DMS79 (cell line): ENCODE data around the gene GTPBP6.
"Not testable (repeated sequence)": the region's sequence is repeated elsewhere in the genome, so short reads cannot be mapped to it uniquely, and the experiment has no call there.

ENCODE experiments used
- DNase-seq: peaks from one replicate; lab custom pipeline; 2025; lab: John Stamatoyannopoulos, UW

The GTPBP6 gene

DNA sequence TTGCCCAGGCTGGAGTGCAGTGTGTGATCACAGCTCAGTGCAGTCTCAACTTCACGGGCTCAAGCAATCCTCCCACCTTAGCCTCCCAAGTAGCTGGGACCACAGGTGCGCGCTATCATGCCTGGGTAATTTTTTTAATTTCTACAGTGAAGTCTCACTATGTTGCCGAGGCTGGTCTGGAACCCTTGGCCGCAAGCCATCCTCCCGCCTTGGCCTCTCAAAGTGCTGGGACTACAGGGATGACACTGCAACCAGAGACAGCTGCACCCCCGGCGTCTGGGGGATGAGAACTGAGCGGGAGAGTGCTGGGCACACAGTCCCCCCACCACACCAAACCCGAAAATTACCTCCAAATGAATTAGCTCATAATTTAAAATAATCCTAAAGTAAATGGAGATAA, 33.1 kb upstream of the GTPBP6 start:
- DNase-seq = no peak

DNA sequence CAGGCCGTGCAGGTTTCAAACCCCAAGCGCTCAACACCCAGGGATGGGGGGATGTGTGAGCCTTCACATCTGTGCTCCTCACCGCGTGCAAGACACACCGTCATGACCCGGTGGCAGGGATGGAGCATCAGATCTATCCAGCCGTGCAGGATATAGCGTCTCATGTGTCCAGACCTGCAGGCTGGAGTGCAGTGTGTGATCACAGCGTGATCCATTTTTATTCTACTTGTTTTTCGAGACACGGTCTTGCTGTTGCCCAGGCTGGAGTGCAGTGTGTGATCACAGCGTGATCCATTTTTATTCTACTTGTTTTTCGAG, 32.7 kb upstream of the GTPBP6 start:
- DNase-seq = not testable (repeated sequence)

DNA sequence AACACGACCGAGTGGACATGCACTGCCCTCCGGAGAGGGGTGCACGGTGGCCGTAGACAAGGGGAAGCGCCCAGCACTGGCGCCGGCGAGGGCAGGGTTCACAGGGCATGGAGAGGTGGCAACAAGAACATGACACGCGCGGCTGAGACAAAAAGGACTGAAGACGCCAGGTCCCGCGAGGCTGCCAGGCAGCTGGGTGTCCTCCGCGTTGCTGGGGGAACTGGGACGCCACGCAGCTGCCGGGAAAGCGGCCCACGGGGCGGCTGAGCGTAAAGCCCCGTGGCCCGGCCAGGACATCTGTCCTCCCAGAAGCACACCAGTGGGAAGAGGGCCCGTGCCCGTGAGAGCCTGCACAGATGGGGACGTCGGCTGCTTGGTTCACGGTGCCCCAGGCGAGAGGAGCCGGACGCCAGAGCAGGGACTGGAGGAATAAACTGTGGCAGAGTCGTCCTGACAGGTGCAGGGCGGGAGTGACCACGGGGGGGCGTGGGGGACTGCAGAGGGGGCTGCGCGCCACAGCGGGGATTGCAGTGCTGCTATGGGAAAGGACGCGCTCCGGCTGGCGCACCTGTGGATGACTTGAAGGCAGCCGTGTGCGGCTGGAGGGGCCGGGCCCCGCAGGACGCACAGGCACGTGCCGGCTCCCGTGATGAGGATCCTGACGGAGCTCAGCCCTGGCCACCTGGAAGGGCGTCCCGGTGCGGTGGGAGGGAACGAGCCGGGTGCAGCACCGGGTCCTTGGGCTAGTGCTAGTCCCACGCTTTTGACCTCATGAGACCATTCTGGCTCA, 32.1 kb upstream of the GTPBP6 start:
- no peak for DNase-seq

DNA sequence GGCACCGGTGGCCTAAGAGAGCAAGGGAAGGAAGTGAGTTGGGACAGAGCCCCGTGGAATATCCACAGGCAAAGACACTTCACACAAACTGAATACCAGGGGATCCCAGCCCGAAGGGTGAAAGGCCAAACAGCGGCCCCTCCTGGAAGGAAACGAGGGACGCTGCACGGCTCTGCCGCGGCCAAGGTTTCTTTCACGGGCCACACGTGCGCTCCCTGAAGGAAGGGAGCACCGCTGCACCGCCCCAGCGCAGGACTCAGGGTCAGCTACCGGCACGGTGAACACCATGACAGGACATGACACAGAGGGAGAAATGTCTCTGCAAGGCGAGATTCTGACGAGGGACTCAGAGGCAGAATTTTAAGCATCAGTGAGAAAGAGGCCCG, 31.5 kb upstream of the GTPBP6 start:
- DNase-seq = no peak

DNA sequence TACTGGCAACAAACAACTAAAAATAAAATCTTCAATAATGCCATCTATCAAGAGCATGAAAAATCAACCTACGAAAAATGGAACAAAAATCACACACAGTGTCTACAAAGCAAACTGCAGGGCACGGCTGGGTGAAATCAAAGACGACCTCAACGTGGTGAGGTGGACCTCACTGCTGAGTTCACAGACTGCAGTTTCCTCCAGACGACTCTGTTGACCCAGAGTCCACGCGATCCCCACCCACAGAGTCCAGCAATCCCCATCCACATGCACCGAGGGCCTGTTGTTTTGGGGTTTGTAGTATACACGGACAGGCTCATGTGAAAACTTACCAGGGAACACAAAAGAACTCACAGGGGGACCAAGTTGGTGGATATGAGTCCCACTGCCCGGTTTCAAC, 31.1 kb upstream of the GTPBP6 start:
- no peak for DNase-seq

DNA sequence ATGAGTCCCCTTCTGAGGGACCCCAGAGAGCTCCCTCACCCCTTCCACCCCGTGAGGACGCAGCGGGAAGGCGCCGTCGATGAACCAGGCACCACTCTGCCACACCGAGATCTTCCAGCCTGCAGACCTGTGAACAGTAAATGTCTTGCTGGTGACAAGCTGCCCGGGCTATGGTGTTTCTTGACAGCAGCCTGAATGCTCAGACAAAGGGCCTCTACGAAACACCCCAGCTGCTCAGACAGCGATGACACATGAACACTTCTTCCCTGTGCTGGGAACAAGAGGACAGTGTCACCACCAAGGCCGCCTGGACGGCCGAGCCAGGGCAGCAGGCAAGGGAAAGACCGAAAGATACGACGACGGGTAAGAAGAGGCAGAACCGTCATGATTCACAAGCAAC, 30.6 kb upstream of the GTPBP6 start:
- DNase-seq = no peak

DNA sequence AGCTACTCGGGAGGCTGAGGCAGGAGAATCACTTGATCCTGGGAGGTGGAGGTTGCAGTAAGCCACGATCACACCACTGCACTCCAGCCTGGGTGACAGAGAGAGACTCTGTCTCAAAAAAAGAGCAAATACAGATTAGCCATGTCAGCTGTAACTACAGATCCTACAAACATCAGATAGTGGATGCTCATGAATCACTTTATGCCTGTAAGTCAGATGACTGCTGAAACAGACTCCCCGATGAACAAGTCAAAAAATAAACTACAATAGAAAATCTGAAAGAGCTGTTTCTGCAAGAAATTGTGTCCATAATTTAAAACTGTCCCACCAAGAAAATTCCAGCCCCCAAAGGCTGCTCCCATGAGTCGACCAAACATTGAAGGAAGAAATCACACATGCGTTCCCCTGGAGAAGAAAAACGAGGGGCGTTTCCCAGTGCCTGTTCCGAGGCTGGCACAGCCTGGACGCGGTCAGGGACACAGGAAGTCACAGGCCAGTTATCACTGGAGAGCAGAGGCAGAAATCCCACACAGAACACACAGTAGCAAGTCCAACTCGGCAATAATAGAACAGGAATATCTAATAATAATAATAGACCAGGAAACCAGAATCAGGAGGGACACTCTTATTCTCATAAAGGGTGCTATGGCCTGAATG, 30.0 kb upstream of the GTPBP6 start:
- no peak for DNase-seq

DNA sequence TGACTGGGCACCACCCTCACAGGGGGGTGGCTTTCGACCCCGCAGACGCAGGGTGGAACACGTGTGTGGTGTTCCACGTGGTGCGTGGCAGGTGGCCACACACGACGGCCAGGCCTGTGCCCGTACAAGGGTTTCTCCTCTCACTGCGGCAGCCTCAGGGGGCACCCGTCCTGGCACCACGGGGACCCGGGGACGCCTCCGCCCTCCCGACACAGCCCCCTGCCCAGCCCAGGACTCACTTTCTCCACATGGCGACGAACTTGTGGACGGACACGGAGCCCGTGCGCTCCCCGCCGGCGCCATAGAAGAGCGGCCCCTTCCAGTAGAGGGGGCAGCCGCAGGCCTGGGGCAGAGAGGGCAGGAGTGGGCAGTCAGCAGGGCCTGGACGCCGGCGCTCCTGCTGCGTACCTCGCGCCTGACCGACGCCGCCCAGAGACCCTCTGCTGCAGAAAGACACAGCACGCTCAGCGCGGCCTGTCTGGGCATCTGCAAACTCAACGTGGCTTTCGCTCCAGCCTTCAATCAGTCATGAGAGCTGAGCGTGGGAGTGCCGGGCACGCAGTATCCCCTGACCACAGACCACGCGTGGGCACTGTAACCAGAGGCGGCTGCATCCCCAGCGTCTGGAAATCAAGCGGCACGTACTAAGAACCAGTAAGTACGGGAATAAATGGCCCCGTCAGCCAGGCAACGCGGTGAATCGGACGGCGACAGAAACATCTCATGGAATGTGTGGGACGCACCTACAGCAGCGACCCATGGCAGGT, 28.9 kb upstream of the GTPBP6 start:
- no peak for DNase-seq

DNA sequence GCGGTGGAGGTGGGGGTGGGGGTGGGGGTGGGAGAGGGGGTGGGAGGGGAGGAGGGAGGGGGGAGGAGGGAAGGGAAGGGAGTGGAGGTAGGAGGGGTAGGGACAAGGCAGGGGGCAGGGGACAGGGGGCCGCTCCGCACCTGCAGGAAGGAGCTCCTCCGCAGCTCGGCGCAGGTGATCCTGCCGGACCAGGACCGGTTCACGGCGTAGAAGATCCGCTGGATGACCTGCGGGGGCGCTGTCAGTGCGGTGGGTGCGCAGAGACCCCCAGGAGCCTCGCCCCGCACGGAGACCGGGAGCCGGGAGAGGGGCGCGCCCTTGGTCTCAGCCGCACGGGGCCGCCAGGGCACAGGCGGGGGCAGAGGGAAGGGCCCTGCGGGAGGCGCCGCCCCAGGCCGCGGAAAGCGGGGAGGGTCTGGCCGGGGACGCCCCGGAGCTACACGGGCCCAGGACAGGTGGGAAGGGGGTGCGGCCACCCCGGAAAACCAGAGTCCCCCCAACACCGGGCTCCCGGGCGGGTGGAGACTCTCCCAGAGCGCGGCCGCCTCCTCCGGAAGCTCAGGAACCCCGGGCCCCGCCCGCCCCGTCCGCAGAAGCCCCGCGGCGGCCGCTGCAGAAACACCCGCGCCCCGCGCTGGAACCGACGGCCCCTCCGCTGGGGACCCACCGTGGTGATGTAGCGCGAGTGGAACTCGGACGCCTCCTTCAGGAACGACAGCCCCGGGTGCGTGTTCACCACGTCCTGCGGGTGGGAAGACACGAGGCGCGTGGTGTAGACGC, 27.6 kb upstream of the GTPBP6 start:
- no peak for DNase-seq

DNA sequence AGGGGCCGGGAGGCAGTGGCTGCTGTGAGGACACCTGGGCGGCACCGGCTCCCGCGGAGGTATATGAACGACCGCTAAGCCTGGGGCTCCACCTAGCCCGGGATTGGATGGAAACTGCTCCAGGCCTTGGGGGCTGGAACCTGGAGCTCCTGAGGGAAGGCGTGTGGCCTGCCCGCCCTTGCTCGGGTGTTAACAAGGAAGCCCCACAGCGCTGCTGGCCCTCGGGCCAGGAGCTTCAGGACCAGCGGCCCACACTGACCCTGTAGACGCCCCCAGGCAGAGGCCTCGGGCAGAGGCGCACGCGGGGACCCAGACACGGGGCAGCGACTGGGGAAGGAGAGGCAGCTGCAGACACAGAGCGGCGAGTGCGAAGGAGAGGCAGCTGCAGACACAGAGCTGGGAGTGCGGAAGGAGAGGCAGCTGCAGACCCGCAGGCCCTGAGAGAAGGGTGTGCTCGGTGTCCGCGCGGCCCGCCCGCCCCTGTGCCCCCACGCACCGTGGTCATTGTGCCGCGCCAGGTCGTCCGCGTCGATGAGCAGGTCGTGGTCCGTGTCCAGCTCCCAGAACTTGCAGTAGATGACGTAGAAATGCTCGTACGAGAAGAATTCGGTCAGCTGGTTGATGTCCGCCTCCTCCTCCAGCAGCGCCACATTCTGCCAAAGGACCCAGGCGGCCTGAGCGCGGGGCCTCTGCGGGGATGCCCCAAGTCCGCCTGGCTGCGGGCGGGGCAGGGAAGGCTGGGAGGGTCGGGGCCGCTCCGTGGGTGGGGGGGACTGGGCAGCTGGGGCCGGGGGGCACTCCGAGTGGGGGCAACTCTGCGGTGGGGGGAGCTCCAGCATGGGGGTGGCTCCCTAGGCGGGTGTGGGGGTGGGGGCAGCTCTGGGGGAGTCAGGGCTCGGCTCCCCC, 26.7 kb upstream of the GTPBP6 start:
- DNase-seq = no peak

DNA sequence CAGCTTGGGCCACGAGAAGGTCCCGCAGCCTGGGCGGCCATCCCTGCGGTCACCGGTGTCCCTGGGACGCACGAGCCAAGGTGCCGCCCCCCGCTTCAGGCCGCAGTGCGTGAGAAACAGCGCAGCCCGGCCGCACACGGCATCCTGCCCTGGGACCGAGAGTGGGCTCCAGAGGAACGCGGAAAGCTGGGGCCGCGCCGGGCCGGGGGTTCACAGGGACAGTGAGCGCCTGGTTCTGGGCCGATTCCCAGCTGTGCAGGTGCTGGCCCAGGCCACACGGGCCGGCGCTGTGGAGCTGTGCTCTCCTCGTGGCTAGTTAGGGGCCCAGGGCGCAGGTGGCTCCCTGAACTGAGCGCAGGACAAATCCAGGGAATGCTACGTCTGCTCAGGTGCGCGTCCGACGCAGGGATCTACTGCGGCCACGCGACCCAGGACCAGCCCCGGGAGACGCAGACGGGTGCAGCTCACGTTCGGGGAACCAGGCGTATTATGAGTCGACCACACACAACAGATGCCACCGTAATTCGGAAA, 25.8 kb upstream of the GTPBP6 start:
- DNase-seq = no peak

DNA sequence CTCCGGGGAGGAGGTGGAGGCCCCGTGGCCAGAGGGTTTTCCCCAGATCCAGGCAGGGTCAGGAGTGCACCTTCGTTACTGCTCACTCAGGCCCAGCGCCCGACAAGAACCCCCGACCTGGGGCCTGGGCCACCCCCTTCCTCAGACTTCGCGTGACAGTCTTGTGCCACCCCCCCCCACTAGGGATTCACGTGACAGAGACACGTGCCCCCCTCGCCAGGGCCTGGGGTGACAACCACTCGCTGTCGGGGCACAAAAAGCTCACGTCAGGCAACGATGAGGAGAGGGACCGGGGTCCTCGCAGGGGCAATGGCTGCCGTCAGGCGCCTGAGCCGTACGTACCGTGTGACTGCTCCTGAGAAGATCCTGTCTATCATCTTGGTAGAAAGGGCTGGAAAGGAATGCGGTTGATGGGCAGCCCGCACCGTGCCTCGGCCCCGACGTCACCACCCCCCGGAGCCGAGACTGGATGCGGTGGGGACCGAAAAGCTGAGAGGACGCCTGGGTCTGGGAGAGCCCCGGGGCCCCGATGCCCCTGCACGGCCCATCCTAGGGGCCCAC, 23.0 kb upstream of the GTPBP6 start:
- no peak for DNase-seq

DNA sequence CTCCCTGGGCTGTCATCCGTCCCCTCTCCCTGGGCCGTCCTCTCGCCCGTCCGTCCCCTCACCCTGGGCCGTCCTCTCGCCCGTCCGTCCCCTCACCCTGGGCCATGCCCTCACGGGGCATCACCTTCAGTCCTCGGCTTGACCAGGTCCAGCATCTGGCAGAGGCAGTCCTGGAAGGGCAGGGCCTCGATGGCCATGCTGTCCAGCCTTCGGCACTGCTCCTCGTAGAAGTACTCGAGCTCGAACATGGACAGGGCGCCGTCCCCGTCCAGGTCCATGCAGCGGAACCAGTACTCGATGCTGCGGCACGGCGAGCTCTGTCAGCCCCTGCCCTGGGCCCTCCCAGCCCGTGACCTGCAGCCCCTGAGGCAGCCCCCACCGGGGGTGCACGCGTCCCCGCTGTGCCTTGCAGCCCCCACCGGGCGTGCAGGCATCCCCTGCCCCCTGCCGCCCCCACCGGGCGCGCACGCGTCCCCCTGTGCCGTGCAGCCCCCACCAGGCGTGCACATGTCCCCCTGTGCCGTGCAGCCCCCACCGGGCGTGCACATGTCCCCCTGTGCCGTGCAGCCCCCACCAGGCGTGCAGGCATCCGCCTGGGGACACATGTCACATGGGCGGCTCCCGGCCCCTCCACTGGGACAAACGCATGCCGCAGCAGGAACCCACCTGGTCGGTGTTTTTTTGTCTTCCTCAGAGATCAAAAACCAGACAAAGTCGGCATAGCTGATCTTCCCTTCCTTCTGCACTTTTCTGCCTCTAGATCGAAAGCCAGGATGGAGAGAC, 22.2 kb upstream of the GTPBP6 start:
- DNase-seq = no peak

DNA sequence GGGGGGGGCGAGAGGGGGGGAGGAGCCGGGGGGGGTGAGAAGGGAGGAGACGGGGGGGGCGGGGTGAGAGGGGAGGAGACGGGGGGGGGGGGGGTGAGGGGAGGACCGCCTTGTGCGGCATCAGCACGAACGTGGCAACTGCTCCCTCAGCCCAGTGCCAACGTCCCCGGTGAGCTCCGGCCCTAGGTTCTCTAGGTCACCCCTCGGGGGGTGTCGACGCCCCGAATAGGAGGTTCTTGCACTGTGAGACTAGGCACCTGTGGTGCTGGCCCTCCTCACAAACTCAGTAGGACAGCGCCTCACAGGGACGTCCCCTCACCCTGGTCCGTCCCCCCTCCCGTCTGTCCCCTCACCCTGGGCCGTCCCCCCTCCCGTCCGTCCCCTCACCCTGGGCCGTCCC, 21.5 kb upstream of the GTPBP6 start:
- no peak for DNase-seq

DNA sequence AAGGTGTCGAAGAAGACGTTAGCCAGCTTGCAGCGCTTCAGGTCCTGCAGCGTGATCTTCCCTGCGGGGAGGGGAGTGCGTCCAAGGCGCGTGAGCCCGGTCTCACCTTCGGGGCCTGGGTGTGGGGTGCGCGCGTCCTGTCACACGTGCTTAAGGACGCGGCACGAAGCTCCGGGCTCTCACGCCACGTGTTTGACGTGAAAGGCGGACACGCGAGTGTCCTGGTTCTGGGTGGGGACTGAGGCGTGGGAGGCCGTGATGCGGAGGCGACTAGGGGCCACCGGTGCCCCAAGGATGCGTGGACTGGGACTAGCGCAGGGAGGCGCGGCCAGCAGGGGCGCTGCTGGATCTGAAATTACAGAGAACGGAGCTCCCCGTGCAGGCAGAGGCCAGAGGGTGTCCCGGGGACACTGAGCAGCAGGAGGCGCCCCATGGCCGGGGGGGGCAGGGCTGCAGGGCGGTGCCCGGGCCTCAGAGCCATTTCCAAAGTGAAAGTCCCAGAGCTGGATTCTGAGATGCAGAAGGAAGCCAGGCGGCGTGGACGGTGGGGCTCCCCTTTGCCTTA, 20.3 kb upstream of the GTPBP6 start:
- DNase-seq = no peak

DNA sequence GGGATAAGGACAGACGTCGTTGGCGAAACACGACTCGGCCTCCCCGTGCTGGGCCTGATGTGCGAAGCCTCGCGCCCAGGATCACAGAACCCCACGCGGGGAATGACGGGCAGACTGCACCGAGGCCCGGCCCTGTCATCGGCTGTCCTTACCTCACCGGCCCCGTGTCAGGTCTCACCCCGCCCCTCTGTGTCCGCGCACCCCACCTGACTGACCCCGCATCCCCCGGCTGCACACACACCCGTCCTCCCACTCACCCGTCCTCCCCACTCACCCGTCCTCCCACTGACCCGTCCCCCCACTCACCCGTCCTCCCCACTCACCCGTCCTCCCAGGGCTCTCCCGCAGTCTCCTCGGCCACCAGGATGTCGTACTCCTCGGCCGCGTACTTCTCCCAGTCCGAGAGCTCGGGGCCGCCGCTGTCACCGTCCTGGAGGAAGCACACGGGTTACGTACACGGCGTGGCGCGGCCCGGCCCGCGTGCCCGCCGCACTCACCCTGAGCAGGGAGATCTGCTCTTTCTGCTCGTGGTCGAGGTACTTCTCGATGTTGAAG, 19.8 kb upstream of the GTPBP6 start:
- no peak for DNase-seq

DNA sequence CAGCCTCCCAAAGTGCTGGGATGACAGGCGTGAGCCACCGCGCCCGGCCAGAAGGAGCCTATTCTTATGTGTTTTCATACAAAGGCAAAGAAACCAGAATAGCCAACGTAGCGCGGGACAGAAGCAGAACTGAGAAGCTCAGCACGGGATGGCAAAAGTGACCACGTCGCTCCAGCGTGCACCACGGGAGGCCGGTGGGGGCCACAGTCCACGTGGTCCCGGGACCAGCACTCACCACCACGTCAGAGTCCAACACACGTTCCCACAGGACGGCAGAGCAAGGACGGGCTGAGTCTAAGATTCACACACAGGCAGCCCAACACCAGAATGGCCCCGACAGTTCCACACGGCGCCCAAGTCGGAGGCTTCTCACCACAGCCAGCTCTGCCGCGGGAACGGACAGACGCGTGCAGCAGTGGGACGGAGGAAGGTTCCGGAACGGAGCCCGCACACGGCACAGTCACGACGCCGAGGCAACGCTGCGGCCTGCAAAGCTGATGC, 18.8 kb upstream of the GTPBP6 start:
- DNase-seq = no peak

DNA sequence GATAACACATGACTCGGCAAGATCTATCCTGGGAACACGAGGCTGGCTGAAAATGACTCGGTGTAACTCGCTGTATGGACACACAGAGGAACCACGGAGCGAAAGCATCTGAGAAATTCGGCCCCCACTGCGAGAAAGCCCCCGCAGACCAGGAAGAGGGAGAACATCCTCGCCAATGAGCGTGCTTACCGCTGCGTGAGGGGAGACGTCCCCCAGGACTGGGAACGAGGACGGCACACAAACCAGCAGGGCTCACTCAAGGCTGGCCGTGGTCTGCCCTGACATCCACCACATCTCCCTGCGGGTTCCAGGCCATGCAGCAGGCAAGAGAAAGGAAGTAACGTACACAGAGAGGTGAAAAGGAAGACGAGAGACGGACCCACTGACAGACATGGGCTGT, 17.6 kb upstream of the GTPBP6 start:
- DNase-seq = no peak

DNA sequence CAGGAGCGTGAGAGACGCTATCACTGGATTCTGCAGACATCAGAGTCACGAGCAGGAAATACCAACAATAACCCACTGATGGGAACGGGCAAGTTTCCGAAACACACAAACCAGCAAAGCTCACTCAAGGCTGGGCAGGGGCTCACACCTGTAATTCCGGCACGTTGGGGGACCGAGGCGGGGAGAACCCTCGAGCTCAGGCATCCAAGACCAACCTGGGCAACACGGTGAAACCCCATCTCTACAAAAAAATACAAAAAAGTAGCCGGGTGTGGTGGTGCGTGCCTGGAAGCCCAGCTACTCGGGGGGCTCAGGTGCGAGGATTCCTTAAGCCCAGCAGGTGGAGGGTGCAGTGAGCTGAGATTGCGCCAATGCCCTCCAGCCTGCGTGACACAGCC, 17.2 kb upstream of the GTPBP6 start:
- no peak for DNase-seq
